Measurements from ENCODE around the gene MMP12.

DNA sequence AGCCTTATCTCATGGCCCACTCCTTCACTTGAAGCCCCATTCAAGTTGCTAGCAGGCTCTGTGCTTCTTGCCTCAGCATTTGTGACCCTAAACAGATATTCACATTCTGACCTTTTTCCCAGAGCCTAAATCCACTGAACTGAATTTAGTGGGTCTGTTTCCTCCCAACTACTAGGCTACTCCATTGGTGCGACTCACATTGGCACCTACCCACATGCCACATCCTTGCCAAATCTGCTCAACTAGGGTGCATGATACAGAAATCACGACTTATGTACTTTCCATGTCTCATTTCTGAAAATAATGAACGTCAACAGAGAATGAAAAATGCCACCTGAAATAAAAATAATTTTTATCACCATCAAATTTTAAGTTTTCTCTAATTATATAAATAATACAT lies 8.4 kb upstream of the MMP12 start:
- TF ChIP-seq, protein P1, sequence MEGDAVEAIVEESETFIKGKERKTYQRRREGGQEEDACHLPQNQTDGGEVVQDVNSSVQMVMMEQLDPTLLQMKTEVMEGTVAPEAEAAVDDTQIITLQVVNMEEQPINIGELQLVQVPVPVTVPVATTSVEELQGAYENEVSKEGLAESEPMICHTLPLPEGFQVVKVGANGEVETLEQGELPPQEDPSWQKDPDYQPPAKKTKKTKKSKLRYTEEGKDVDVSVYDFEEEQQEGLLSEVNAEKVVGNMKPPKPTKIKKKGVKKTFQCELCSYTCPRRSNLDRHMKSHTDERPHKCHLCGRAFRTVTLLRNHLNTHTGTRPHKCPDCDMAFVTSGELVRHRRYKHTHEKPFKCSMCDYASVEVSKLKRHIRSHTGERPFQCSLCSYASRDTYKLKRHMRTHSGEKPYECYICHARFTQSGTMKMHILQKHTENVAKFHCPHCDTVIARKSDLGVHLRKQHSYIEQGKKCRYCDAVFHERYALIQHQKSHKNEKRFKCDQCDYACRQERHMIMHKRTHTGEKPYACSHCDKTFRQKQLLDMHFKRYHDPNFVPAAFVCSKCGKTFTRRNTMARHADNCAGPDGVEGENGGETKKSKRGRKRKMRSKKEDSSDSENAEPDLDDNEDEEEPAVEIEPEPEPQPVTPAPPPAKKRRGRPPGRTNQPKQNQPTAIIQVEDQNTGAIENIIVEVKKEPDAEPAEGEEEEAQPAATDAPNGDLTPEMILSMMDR (IDR thresholded peaks at IDR 0.05; ENCODE audit: extremely low read depth in 1 of 2, insufficient read depth in 1 of 2, low read depth in 1 of 2, low read length in 2 of 2): no peak
- no peak for TF ChIP-seq POLR2A (IDR thresholded peaks at IDR 0.05; ENCODE audit: low read depth, low read length)
- no peak for TF ChIP-seq POLR2AphosphoS5 (IDR thresholded peaks at IDR 0.05; ENCODE audit: insufficient read depth, low read depth, low read length)
- no peak for TF ChIP-seq EZH2 (IDR thresholded peaks at IDR 0.05; ENCODE audit: borderline replicate concordance, low read depth, low read length, severe bottlenecking)
- no peak for TF ChIP-seq MAX (IDR thresholded peaks at IDR 0.05; ENCODE audit: insufficient read depth, insufficient read length)
- no peak for TF ChIP-seq MYC (IDR thresholded peaks at IDR 0.05; ENCODE audit: low read depth, low read length)
- TF ChIP-seq GATA2 (IDR thresholded peaks at IDR 0.05; ENCODE audit: insufficient read depth, insufficient read length, low read depth, low read length): no peak
